H54 (cell line): ENCODE measurements around the gene ANHX.
"Not testable (repeated sequence)": the region's sequence is repeated elsewhere in the genome, so short reads cannot be mapped to it uniquely, and the experiment has no call there.

Source experiments
- DNase-seq: peaks from one replicate; pipeline ENCODE4 v3.0.0; 2011; ENCODE audit warnings: low spot score, mixed read lengths; ENCODE audit not compliant: insufficient read length
- FAIRE-seq: peaks from 3 replicates; lab custom pipeline; 2011; peaks lifted over from hg19 to GRCh38; lab: Jason Lieb, UNC
- POLR2A ChIP-seq: IDR thresholded peaks from 2 replicates; pipeline ENCODE4 v1.6.1; 2011; ENCODE audit warnings: low read depth, mild to moderate bottlenecking, low read length

Gene ANHX

DNA sequence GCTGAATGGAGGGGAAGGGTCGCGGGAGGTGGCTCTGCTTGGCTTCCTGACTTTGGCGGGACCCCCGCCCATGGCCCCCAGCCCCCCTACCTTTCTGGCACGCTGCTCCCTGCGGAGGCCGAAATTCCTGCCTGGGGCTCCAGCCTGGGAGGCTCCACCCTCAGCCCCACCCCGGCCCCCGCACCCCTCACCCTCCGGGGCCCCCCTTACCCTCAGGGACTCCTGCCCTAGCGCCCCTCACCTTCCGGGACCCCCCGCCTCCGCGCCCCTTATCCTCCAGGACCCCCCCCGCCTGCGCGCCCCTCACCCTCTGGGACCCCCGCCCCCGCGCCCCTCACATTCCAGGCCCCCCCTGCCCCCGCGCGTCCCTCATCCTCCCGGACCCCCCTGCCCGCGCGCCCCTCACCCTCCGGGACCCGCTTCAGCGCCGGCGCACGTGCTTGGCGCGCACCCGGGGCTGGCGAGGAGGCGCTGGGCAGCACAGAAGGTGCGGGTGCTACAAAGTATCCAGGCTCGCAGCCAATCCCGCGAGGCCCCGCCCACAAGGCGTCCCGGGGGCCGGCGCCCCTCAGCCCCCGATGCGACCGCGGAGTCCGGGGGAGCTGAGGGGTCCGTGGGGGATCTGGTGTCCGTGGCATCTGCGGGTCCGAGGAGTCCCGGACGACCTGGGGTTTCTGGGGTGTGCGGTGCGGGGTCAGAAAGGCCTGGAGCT, at the start of gene ANHX:
Gene ANHX (minus strand): TSS at position 477 of the 712 bp plus-strand sequence. CDS start 1,521 bp downstream, outside the sequence.
- DNase-seq (no peak), FAIRE-seq (no peak)
- TF ChIP-seq POLR2A: no peak

DNA sequence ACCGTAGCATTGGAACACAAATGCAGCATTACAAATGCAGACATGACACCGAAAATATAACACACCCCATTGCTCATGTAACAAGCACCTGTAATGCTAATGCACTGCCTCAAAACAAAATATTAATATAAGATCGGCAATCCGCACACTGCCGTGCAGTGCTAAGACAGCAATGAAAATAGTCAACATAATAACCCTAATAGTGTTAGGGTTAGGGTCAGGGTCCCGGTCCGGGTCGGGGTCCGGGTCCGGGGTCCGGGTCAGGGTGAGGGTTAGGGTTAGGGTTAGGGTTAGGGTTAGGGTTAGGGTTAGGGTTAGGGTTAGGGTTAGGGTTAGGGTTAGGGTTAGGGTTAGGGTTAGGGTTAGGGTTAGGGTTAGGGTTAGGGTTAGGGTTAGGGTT, 29.0 kb upstream of the ANHX start:
- FAIRE-seq, DNase-seq: not testable (repeated sequence)

DNA sequence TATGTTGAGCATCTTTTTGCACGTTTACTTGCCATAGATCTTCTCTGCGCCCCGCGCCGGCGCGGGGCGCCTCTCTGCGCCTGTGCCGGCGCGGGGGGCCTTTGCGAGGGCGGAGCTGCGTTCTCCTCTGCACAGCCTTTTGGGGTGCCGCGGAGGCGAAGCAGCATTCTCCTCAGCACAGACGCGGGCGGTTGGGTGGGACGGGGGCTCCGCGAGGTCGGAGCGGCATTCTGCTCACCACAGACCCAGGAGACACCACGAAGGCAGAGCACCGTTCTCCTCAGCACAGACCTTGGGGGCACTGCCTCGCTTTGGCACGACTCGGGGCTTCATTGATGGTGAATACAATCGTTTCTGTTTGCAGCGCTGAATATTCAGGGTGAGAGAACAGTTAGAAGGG, 28.5 kb upstream of the ANHX start:
- TF ChIP-seq POLR2A: no peak
- no peak for FAIRE-seq
- DNase-seq: no peak

DNA sequence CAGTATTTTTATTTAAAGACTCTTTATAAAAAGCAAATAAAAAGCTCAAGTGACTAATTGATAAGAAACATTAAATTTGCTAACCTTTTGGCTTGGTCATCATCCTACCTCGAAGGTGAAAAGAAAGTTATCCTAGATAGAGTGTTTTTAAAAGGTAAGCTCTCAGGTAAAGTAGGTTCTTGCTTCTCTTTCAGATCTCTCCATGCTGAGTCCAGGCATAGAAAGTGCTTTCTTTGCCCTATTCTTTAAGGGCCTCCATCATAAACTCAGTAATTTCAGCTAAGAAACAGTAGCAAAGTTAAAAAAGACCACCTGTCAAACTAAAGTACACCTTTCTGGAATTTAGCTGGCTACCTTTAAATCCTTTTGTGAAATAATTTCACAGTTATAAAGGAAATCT, 20.6 kb upstream of the ANHX start:
- DNase-seq (no peak), FAIRE-seq (no peak)
- no peak for TF ChIP-seq POLR2A

DNA sequence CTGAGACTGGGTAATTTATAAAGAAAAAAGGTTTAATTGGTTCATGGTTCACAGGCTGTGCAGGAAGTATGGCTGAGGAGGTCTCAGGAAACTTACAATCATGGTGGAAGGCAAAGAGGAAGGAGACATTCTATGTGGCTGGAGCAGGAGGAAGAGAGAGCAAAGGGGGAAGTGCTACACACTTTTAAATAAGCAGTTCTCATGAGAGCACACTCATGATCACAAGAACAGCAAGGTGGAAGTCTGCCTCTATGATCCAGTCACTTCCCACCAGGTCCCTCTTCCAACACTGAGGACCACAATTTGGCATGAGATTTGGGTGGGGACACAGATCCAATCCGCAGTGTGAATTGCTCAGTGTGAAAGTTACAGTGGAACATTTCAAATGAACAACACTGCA, 20.2 kb upstream of the ANHX start:
- not testable (repeated sequence) for DNase-seq, FAIRE-seq

DNA sequence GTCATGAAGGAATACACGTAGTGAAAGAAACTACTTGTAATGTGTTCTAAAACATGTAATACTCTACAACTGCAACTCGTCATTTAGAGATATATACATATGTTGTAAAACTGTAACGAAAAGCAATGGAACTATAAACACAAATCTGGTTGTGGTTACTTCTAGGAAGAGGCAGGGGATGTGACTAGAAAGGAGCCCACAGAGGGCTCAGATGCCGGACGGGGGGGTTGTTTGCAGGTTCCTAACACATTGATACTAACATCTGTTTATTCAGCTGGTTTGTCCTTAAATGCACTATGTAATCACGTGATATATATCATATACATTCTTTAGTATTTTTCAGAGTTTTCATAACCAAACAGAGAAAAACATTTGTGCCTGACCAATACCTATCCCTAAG, 16.1 kb upstream of the ANHX start:
- no peak for DNase-seq
- FAIRE-seq: no peak
- TF ChIP-seq POLR2A: no peak

DNA sequence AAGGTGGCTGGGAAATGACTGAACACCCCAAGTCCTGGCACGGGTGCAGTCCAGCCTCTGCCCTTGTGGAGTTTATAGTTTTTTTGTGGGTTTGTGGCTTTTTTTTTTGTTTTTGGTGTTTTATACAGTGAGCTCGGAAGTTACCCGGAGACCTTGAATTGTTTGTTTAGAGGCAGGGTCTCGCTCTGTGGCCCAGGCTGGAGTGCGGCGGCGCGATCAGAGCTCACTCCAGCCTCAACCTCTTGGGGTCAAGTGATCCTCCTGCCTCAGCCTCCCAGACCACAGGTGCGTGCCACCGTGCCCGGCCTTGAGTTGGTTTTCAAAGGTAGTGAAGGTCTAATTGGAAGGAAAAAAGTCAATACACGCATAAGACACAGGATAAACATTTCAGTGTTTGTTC, 879 bp upstream of the ANHX start:
- no peak for FAIRE-seq
- no peak for TF ChIP-seq POLR2A
- no peak for DNase-seq

DNA sequence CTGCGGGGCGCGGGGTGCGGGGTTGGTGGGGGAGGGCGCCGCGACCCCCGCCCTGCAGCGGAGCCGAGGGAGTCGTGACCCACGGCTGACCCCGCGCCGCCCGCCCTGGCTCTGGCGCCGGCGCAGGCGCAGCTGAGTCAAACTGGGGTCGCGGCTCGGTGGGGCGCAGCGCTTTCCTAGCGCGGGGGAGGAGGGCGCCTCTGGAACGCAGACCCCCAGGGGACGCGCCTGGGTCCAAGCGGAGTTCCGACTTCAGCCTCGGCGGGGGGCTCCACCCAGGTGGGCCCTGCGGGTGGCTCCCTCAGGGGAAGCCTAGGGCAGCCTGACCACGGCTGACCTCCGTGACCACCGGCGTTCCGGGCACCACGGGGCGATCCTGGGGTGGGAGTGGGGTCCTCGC, 467 bp upstream of the ANHX start:
- FAIRE-seq (no peak), DNase-seq (no peak)
- TF ChIP-seq POLR2A: no peak

DNA sequence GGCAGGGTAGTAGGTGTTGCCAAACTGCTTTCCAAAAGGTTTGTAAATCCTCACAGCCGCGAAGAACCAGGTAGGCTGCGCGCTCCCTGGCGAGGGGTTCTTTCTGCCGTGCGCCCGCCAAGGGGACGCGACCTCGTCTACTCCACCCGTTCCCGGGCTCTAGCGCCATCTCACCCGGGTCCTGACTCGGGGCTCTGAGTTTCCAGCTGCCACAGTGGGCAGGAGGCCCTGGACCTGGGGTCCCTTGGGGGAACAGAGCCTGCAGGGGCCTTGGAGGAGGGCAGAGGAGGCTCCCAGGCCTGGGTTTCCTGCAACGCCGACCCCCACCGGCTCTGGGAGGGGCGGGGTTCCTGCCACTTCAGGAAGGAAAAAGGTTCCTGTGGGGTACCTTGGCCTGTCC, 706 bp downstream of the ANHX start:
- no peak for TF ChIP-seq POLR2A
- no peak for DNase-seq
- no peak for FAIRE-seq

DNA sequence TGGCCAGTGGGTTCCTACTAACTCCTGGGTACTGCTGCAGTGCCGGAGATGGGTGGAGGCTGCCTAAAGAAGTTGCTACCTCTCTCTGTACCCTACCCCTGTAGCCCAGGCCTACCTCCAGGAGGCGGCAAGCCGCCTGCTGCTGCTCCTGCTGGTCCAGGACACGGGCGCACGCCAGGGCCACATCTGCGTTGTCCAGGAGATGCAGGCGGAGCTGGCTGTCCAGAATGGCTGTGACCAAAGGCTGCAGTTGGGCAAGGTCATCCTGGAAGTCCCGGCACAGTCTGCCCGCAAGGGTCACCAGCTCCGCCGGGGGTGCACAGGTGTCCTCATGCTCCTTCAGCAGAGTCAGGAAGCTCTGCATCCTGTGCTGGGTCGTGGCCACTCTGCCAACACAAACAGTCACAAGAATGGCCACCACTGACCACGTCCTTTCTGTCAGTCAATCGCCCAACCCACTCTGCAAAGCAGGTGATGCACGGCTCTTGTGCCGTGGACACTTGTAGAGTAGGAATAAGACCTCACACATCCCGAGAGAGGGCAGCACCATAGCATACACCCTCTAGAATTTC, 1.6 kb downstream of the ANHX start:
- DNase-seq: no peak
- no peak for FAIRE-seq
- no peak for TF ChIP-seq POLR2A

DNA sequence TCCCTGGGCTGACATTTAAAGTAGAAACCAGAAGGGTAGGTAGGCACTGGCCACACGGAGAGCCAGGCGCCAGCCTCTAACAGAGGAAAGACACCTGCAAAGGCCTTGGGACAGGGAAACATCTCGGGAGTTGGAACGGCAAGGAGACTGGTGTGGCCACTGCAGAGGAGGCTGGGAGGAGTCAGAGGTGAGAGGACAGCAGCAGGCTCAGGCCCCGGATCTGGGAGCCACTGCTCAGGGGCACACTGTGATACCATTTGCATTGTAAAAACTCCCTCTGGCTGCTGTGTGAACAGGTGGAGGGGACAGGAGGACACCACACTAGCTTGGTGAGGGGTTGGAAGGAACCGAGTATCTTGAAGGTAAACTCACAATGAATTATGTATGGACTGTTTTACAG, 2.7 kb downstream of the ANHX start:
- FAIRE-seq (no peak), DNase-seq (no peak)
- no peak for TF ChIP-seq POLR2A

DNA sequence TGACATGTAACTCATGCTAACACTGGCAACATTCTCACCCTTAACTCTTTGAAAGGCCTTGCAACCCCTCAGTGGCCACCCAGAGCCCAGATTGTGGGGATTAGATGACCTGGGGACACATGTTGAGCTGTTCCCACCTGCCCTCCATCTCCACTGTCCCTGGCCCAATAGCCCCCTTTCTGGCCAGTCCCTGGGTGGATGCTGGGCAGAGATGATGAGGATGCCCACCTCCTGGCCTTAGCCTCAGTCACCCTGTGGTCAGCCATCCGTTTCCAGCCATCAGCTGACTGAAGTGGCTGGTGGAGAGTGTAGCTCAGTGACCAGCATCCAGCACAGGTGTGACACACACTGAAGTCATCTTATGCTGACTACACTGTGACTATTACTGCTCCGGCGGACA, 4.7 kb downstream of the ANHX start:
- TF ChIP-seq POLR2A: no peak
- DNase-seq (no peak), FAIRE-seq (no peak)

DNA sequence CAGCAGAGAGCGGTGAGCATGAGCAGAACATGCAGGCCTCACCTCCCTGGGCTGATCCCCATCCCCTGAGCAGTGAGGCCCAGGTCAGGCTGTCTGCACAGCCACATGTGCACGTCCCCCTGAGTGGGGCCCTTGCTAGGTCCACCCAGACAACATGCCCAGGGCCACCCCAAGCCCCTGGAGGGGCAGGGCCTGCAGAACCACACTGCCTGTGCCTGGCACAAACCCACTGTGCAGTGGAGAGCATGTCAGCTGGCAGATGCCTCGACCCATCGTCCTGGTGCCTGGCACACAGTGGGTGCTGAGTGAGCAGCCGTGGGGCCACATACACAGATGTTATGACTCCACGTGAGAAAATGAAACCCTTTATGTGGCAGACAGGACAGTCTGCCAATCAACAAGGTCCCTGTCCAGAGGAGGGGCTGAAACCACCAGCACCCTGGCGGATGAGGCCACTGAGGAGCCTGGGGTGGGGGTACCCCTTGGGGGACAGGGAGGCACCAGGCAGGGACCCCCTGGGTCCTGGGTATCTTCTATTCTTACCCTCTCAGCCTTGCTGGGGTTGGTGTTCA, 8.3 kb downstream of the ANHX start:
- FAIRE-seq (no peak), DNase-seq (no peak)
- TF ChIP-seq POLR2A: no peak

DNA sequence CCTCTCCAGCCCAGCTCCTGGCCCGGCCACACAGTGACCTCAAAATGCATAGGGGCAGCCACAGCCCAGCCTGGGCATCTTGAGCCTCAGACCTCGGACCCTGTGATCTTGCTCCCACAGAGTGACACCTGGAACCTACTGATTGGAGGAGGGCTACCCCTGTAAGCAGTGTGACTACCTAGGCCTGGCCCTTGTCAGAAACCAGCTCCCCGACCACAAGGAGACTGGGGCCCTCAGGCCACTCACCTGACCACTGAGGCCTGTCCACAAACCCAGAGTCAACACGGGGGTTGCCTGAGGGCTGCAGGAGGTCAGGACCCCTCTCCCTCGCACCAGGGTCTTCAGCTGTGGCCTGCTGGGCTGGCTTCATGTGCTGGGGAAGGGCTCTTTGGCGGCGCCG, 9.0 kb downstream of the ANHX start:
- no peak for DNase-seq
- no peak for FAIRE-seq
- no peak for TF ChIP-seq POLR2A

DNA sequence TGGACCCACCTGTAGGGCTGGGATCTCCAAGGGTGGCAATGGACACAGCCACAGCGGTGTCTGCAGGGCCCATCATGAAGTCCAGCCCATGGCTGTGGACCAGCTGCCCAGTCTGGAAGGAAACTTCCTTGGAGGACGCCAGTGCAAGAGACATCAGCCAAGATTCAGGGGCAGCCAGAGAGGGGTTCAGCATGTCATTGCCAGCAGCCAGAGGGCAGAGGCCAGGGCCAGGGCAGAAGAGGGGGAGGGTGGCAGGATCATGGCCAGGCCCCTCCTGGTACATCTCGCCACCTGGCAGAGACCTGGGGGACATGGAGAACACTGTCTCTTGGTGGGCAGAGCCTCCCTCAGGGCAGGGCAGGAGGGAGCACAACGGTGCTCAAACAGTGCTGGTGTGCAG, 10.2 kb downstream of the ANHX start:
- DNase-seq (no peak), FAIRE-seq (no peak)
- no peak for TF ChIP-seq POLR2A
